ENCODE data around the gene SDK1. TPM values are rescaled to one million over a fixed set of nuclear protein-coding genes. Genes with fewer than 3 reads are reported as not detected.

The SDK1 gene
- total and polyA plus RNA-seq, 2 donors (not counting 3 experiments of a cell fraction or from before 2014, with no cell fraction given): 1.6 to 3.9 TPM

DNA sequence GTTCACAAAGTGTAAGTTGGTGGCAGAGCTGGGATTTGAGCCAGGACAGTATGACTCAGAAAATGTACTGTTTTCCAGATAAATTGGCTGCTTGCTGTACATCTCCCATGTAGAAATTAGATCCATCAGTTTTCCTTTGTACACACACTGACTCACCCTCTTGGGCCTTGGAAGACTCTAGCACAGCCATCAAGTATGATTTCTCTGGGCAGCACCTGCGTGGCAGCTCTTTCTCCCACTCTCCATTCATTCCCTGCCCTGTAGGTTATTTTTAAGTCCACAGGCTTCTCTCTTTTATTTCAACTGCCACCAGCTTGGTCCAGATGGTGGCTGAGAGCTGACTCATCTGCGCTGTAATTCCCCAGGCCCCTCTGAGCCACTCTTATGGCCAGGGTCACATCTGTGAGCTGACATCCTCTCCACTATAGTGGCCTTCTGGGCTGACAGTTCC is 28.3 kb upstream of the SDK1 start:
- Histone ChIP-seq H3K4me3 (replicated peaks in 1 of 3; ENCODE audit: insufficient read depth in 1 of 3, low read depth in 1 of 3, low read length in 3 of 3) (no peak overlapping the region), H3K79me2 (ENCODE audit: control insufficient read depth, insufficient read depth, low read length) (no peaks in the 10 kb centered on the region), H3K27ac (ENCODE audit: insufficient read depth, low read depth, low read length) (no peak overlapping the region), H3K4me1 (ENCODE audit: control insufficient read depth, extremely low read depth, insufficient read depth, low read length) (no peaks in the 10 kb centered on the region), H3K36me3 (ENCODE audit: control insufficient read depth in 2 of 2, extremely low read depth in 1 of 2, insufficient read depth in 2 of 2, low read length in 2 of 2) (no peaks in the 10 kb centered on the region), H3K9me3 (replicated peaks; ENCODE audit: control insufficient read depth, insufficient read depth, low read length) (no peaks in the 10 kb centered on the region), H3K9me1 (replicated peaks; ENCODE audit: control insufficient read depth, extremely low read depth, insufficient read depth, low read length) (no peaks in the 10 kb centered on the region), H3K27me3 (ENCODE audit: control insufficient read depth in 2 of 2, insufficient read depth in 2 of 2, low read length in 2 of 2) (no peaks in the 10 kb centered on the region), H3K4me2 (ENCODE audit: insufficient read depth, low read length) (no peak overlapping the region), H4K20me1 (replicated peaks; ENCODE audit: control insufficient read depth, extremely low read depth, insufficient read depth, low read length) (no peaks in the 10 kb centered on the region), H2AFZ (ENCODE audit: low read depth, low read length) (no peak overlapping the region), H3K9ac (replicated peaks; ENCODE audit: extremely low read depth, insufficient read depth, low read length) (no peak overlapping the region)
- DNase-seq (ENCODE audit: low read depth, low spot score) (peak; percentile 10), FAIRE-seq (no peak)
- dilution Hi-C loops (cut with MboI; ENCODE audit: extremely low pct_ligation_motif_present, low sequenced_read_pairs): no loop called here
- intact Hi-C loops (cut with micrococcal nuclease): no loop called here
- no peak for TF ChIP-seq MYC (IDR thresholded peaks at IDR 0.05; ENCODE audit: low read depth, low read length)
- TF ChIP-seq FOS (IDR thresholded peaks at IDR 0.05; ENCODE audit: borderline replicate concordance, insufficient read depth, low read length): peak; percentile 28
- BruUV-seq (replicated peaks): no TSS peak
- ChIA-PET CTCF (interaction anchor here (1.3 to 1.6 kb wide), 2 partner anchors 11 to 400 kb away, joined by 3 to 5 read pairs; no protein-coding TSS in a partner anchor), POLR2A (no interaction called here)

DNA sequence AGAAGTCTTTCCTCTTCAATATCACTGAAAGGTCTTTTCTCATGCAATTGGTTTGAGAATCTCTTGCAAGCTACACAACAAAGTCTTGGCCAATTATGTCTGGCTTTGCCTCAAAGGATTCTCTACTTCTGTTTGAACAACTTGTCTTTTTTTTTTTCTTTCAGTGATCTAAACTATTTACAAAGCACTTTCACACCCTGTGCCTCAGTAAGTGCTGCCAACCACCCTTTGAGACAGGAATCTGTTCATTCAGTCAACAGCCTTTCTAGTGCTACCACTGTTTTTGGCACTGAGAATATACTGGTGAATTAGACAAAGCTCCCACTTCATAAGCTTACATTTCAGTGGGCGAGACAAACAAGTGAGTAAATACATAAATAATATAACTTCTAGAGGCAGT is 26.9 kb upstream of the SDK1 start:
- BruUV-seq (replicated peaks): no TSS peak
- H3K79me2 ChIP-seq (ENCODE audit: control insufficient read depth, insufficient read depth, low read length): no peaks in the 10 kb centered on the region
- no peaks in the 10 kb centered on the region for H3K9me1 ChIP-seq (replicated peaks; ENCODE audit: control insufficient read depth, extremely low read depth, insufficient read depth, low read length)
- no peaks in the 10 kb centered on the region for H3K27me3 ChIP-seq (ENCODE audit: control insufficient read depth in 2 of 2, insufficient read depth in 2 of 2, low read length in 2 of 2)
- DNase-seq (ENCODE audit: low read depth, low spot score): no peak
- no peak overlapping the region for H2AFZ ChIP-seq (ENCODE audit: low read depth, low read length)
- H3K36me3 ChIP-seq (ENCODE audit: control insufficient read depth in 2 of 2, extremely low read depth in 1 of 2, insufficient read depth in 2 of 2, low read length in 2 of 2): no peaks in the 10 kb centered on the region
- H3K27ac ChIP-seq (ENCODE audit: insufficient read depth, low read depth, low read length): no peak overlapping the region
- POLR2A ChIA-PET: interaction anchor here (0.5 kb wide), 1 partner anchor 27 kb away, joined by 13 read pairs; the partner anchor contains the start of gene SDK1
- intact Hi-C loops (cut with micrococcal nuclease) (no loop called here), dilution Hi-C loops (cut with MboI; ENCODE audit: extremely low pct_ligation_motif_present, low sequenced_read_pairs) (no loop called here)
- no peaks in the 10 kb centered on the region for H4K20me1 ChIP-seq (replicated peaks; ENCODE audit: control insufficient read depth, extremely low read depth, insufficient read depth, low read length)
- H3K4me2 ChIP-seq (ENCODE audit: insufficient read depth, low read length): no peak overlapping the region
- no peak overlapping the region for H3K4me3 ChIP-seq (replicated peaks in 1 of 3; ENCODE audit: insufficient read depth in 1 of 3, low read depth in 1 of 3, low read length in 3 of 3)
- no peak for FAIRE-seq
- TF ChIP-seq JUN (IDR thresholded peaks at IDR 0.05; ENCODE audit: borderline replicate concordance, insufficient read depth, insufficient read length, low read depth) (no peak), EZH2 (IDR thresholded peaks at IDR 0.05; ENCODE audit: borderline replicate concordance, low read depth, low read length, severe bottlenecking) (no peak), FOS (IDR thresholded peaks at IDR 0.05; ENCODE audit: borderline replicate concordance, insufficient read depth, low read length) (no peak), GATA2 (IDR thresholded peaks at IDR 0.05; ENCODE audit: insufficient read depth, insufficient read length, low read depth, low read length) (no peak), POLR2AphosphoS5 (IDR thresholded peaks at IDR 0.05; ENCODE audit: insufficient read depth, low read depth, low read length) (no peak), MYC (IDR thresholded peaks at IDR 0.05; ENCODE audit: low read depth, low read length) (no peak)
- TF ChIP-seq, protein P1, sequence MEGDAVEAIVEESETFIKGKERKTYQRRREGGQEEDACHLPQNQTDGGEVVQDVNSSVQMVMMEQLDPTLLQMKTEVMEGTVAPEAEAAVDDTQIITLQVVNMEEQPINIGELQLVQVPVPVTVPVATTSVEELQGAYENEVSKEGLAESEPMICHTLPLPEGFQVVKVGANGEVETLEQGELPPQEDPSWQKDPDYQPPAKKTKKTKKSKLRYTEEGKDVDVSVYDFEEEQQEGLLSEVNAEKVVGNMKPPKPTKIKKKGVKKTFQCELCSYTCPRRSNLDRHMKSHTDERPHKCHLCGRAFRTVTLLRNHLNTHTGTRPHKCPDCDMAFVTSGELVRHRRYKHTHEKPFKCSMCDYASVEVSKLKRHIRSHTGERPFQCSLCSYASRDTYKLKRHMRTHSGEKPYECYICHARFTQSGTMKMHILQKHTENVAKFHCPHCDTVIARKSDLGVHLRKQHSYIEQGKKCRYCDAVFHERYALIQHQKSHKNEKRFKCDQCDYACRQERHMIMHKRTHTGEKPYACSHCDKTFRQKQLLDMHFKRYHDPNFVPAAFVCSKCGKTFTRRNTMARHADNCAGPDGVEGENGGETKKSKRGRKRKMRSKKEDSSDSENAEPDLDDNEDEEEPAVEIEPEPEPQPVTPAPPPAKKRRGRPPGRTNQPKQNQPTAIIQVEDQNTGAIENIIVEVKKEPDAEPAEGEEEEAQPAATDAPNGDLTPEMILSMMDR (IDR thresholded peaks at IDR 0.05; ENCODE audit: extremely low read depth in 1 of 2, insufficient read depth in 1 of 2, low read depth in 1 of 2, low read length in 2 of 2): no peak
- no peak overlapping the region for H3K9ac ChIP-seq (replicated peaks; ENCODE audit: extremely low read depth, insufficient read depth, low read length)
- H3K4me1 ChIP-seq (ENCODE audit: control insufficient read depth, extremely low read depth, insufficient read depth, low read length): no peaks in the 10 kb centered on the region
- CTCF ChIA-PET: no interaction called here
- H3K9me3 ChIP-seq (replicated peaks; ENCODE audit: control insufficient read depth, insufficient read depth, low read length): no peaks in the 10 kb centered on the region

Measured in endothelial cell of umbilical vein (primary cell).